GM21786 (cell line): ENCODE data around the gene CPPED1.

Experiments used
- ATAC-seq: cut with Tn5 transposase; IDR thresholded peaks from one replicate; pipeline ENCODE4 v1.9.1; 2021; ENCODE audit not compliant: unreplicated experiment

CPPED1 gene

DNA sequence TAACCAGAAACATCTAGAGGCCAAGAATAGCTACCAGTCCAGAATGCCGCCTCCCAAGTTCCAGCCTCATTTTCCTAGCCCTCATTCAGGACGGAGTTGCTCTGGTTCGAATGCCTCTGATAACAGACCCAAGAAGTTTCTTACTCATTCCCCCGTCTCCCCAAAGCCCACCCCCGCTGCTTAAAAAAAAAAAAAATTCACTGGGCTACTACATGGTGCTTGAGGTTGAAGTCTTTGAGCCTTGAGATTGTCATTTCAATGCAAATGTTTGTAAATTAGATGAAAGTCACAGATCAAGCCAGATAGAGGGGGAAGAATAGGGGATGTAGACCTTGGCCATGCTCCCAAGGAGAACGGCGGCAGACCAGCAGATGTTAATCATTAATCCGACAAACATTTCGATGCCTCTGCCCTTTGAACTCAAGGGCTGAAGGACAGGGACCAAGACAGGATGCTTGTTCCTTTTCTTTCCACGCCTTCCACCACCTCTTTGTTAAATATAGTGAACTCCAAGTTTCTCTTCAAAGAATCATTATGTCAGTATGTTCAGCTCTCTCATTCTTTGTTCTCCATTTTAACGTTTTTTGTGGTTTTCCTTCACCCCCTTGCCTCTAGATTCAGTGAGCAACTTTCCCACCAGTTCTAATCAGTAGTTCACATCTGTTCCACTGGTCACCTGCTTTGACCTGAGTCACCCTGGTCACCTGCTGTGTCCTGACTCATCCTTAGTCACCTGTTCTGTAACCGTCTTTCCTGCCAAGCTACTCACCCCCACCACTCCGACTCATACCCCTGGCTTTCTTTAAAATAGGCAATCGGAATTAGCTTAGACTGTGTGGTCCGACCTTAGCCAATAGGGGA lies 190.3 kb downstream of the CPPED1 start:
- no peak for ATAC-seq

DNA sequence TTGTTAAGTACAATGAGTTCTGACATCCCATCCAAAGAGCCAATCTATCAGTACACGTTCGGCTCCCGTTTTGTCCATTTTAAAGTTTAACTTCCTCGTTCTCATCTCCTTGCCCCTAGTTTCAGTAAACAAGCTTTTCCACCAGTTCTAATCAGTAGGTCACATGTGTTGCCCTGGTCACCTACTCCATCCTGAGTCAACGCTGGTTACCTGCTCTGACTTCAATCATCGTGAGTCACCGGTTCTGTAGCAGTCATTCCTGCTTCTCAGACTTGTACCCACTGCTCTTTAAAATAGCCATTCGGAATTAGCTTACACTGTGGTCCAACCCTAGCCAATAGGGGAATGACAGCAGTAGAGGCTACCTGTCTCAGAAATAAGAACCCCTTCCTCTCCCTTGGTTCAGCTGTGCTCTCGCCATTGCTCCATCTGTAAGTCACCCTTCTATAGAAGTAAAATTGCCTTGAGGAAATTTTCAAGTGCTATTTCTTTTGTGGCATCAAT lies 191.0 kb downstream of the CPPED1 start:
- no peak for ATAC-seq

DNA sequence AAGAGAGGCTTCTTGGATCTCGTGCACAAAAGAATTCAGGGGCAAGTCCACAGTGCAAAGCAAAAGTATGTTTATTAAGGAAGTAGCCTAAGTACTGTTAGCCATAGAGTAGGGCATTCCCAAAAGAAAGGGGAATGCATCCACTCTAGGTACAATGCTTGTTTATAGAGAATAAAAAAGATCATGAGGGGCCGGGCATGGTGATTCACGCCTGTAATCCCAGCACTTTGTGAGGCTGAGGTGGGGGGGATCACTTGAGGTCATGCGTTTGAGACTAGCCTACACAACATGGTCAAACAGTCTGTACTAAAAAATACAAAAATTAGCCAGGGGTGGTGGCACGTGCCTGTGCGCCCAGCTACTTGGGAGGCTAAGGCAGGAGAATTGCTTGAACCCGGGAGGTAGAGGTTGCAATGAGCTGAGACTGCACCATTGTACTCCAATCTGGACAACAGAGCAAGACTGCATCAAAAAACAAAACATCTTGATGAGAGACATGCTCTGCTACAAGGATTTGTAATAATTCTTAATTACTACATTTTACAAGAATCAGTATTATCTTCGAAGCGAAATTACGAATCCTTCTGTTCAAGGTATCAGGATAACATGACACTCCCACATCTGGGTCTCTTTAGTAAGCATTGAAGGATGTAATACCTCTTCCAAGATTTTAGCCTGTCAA lies 191.6 kb downstream of the CPPED1 start:
- no peak for ATAC-seq

DNA sequence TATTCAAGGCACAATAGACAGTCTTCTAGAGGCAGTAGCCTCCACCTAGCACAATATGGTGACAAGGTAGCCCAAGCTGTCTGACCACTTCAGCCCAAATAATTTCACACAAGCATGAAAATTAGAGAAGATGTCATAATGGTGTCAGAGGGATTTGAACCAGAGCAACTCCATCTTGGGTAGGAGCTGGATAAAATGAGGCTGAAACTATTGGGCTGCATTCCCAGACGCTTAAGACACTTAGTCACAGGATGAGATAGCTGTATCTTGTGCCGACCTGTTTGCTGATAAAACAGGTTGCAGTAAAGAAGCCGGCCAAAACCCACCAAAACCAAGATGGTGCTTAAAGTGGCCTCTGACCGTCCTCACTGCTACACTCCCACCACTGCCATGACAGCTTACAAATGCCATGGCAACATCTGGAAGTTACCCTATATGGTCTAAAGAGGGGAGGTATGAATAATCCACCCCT lies 192.6 kb downstream of the CPPED1 start:
- no peak for ATAC-seq

DNA sequence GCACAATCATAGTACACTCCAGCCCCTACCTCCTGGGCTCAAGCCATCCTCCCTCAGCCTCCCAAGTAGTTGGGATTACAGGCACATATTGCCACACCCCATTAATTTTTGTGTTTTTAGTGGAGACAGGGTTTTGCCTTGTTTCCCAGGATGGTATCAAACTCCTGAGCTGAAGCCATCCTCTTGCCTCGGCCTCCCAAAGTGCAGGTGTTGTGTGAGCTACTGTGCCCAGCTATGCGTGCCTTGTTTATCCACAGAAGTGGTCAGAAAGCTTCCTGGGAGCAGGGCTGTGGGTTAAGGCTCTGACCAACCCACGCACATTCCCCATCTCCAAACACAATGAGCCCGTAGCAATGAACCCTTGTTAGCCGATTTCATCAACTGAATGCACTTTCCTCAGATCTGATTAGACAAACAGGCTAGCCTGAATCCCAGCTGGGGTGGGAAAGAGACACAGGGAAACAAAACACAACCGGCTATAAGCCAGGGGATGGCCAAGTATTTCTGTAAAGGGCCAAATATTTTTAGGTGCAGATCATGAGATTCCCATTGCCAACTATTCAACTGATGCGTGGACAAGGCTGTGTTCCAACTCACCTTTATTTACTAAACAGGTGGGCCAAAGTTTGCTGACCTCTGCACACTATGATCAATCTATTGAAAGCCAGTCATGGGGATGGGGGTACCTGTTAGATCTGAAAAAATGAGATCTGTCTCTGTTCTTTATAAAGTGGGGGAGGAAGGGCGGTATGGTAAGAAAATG lies 193.6 kb downstream of the CPPED1 start:
- ATAC-seq: no peak
